Activated T-cell treated with anti-CD3 and anti-CD28 coated beads, Interleukin-2, amount 50 U/mL, for 48 hours (primary cell): ENCODE results near the gene CPT1B.
A peak's percentile ranks its signal among the peaks of the same experiment; 100 is the strongest.

Experiments used
- DNase-seq, 2 experiments: peaks; one replicate each; pipeline ENCODE4 v3.0.0-alpha.2; 2020

Gene CPT1B

DNA sequence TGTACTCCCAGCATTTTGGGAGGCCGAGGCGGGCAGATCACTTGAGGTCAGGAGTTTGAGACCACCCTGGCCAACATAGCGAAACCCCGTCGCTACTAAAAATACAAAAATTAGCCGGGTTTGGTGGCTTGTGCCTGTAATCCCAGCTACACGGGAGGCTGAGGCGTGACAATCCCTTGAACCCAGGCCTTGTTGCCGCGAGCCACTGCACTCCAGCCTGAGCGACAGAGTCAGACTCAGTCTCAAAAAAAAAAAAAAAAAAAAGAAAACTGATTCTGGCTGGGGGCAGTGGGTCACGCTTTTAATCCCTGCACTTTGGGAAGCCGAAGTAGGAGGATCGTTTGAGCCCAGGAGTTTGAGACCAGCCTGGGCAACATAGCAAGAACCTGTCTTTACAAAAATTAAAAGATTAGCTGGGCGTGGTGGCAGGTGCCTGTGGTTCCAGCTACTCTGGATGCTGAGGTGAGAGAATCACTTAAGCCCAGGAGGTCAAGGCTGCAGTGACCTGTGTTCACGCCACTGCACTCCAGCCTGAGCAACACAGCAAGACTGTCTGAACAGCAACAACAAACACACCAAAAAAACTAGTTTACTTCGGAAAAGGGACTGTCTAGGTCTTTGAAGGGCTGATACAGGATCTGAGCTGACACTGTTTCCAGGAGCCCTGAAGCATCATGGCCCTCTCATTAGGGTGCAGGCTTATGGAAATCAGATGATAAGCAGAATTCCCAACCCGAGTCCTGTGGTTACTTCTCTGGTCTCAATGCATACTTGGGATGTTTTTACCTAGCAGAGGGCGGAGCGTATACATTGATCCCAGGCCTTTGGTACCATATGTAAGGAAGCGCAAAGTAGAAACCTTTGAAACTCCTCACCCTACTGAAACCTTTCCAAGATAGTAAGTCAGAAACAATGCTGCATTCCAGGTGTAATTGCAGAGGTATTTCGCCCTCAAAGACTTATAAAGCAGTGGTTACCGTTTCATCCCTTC is 6.2 kb upstream of the CPT1B start:
- DNase-seq: no peak

DNA sequence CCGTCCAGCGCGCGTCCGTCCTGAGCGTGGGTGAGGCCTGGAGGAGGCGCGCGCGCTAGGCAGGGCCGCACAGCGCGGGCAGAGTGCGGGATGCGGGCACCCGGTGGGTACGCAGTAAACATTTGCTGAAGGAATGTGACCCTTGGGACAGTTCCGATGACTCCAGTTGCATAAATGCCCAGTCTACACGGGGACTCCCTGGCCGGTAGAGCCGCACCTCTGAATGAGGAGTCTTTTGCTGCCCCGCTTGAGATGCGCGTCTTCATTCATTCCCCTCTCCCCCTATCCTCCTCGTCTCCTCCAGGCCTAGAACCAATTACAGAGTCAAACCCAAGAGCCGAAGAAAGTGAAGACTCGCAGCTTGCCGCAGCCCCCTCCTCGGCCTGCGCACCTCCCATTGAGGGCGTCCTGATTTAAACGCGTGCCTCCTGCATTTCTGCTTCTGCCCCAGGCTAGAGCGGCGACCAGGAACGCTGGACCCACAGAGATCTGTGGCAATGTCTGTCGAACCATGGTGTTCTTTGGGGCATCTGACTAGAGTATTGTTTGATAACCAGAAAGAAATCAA is 5.2 kb upstream of the CPT1B start:
- DNase-seq: no peak

DNA sequence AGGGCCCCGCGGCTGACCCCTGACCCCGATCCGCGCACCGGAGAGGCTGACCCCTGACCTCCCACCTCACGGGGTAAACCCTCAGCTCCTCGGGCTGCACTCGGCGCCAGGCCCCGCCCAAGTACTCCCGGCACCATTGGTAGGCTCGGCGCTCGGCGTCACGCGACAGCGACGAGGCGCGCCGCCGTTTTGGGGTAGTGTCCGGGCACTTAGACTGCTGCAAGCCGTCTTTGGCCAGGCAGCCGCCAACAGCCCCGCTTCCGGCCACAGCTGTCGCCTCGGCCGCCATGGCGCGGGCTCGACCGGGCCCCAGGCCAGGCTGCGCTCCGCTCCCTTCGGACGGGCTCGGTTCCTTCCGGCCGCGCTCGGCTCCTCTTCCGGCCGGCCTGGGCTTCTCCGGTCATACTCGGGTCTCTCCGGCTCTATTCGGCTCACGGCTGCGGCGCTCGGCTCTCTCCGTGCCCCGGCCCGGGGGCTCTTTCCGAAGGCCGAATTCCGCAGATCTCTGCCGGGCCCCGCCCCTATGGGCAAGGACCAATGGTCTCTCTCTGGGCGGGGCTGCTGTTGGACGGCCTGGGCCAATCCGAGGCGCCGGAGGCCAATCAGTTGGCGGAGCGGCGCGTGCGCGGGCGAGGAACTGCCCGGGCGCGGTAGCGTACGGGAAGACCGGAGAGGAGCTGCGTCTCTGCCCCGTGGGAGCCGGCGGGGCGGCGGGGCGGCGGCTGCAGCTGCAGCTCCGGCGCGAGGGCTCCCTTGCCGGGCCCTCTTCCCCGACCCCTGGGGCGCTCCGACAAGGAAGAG is 4.5 kb upstream of the CPT1B start, which contains the start of gene CHKB:
Gene CHKB, minus strand, starts transcription at position 357 of the 801 bp plus-strand sequence. Its CDS starts 68 bp downstream, at position 289.
- DNase-seq: peak; percentile 98 to 99

DNA sequence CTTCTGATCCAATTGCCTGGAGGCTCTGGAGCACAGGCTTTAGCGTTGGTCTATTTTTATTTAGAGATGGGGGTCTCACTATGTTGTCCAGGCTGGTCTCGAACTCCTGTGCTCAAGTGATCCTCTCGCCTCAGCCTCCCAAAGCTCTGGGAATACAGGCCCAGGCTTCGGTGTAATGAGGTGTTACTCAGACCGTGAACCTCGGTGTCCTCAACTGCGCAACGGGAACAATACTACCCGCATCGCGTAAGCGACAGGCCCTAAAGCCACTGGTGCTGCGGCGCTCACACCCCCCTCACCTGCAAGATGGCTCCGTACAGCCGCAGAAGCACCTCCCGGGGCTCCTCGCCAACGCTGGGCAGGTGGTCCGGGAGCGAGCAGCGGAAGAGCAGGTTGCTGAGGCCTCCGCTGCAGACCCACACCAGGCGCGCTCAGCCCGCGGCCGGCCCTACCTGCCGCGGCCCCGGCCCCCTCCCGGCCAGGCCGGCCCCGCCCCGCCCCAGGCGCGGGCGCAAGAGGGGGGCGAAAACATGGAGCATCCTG is 3.8 kb upstream of the CPT1B start:
- DNase-seq: peak; percentile 59 to 70

DNA sequence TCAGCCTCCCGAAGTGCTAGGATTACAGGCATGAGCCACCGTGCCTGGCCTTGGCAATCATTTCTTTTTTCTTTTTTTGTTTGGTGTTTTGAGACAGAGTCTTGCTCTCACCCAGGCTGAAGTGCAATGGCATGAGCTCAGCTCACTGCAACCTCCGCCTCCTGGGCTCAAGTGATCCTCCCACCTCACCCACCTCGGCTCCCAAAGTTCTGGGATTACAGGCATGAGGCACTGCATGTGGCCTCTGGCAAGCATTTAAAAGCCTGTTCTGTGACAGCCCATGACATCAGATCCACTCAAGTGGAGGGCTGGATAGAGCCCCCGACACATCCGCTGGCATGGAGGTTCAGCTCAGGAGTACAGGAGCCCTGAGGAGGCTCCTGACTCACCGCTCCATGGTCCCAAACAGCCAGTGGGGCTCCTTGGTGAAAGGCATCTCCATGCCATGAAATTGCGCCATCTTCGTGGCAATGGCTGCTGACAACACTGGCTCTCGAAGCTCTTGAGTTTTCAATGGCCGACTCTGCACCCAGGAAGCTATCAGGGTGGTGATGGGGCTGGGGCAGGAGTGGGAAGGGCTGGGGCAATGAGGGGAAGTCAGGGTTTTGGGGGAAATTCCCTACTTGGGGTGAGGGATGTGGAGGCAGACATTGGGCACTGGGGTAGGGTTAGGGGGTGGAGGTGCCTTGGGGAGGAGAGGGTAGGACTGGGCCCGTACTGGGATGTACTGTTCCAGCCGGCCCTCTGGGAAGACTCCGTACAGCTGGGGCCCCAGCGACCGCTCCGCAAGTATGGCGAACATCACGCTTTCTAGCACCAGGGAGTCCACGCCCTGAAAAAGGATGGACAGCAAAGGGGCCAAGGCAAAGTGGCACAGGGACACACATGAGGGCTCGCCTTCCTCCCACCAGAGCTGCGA is 3.1 kb upstream of the CPT1B start:
- DNase-seq: no peak

DNA sequence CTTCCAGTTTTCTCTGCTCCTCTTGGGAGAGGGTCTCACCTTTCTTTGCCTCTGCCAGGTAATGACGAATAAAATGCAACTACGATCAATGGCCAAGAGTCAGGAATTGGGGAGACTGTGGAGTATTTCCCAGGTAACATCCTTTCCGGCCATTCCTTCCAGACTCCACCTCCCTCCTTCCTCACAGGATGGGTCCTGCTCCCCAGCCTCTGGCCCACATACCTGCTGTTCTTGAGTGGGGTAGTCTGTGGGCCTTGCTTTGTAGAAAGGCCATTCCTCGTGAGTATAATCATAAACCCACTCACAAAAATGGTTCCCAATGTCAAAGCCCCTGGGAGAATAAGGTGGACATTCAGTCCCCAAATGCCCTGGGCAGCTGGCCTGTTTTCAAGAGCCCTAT is 1.5 kb upstream of the CPT1B start:
- no peak for DNase-seq

DNA sequence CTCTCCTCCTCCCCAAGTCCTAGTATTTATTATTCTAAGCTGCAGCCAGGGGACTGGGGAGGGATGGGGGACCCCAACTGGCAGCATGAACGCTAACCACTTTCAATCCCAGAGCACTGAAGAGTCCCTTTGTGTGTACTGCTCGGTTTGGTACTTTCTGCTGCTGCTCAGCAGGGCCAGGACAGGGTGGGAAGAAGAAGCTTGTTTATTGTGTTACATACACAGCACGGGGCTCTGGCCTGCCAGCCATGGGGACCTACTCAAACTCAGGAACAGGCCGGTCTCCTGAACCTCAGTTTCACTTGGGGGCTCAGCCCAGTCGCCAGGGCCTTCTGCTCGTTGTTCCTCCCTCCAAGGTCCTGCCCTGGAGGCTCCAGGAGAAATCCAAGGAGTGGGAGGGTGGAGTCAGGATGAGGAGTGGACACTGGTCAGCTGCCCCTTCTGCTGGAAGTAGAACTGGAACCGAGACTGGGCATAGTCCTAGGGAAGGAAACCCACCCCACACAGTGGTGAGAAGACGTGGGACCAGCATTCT is 616 bp upstream of the CPT1B start:
- DNase-seq: no peak

DNA sequence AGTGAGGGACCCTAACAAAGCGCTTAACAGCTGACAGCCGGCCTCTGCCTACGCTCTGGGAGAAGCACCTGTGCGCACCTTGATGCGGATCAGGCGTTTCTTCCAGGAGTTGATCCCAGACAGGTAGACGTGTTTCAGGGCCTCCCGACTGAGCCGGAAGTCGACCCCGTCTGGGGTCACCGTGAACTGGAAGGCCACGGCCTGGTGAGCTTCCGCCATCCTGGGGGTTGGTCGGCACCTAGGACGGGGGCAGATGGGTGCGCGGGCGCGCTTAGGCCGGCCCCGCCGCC is 585 bp downstream of the CPT1B start:
- DNase-seq: no peak

DNA sequence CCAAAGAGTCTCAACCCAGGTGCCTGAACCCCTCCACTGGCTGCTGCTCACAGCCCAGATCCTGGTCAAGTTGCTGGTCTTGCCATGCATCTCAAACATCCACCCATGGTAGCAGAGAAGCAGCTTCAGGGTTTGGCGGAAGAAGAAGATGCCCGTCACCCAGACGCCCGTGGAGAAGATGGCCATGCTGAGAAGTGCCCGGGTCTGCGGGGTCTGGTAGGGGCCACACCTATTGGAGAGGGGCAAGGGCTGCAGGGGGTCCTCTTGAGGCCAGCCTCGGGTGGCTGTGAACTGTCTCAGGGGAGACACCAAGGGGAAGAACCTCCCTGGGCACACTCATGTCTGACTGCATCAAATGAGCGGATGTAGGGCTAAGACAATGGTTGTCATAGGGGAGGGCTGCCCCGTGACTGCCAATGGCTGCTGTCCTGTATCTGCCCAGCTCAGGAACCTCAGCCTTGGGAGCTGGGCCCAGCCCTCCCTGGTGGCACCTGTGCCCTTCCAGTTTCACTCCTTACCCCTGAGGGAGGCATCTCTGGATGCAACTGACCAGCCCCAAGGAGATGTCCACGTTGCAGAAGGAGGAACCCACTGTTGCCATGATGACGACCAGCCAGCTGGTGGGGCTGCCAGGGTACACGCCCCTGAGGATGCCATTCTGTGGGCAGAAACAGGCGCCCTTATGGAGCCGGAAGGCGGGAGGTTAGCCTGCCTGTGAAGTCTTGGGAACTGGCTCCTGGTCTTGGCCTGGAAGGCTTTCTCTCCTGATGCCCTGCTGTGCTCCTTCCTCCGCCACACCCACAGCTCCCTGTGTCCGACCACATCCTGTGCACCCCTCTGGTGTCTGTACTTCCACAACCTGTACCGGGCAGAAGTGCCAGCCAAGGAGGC is 1.2 kb downstream of the CPT1B start:
- DNase-seq: no peak

DNA sequence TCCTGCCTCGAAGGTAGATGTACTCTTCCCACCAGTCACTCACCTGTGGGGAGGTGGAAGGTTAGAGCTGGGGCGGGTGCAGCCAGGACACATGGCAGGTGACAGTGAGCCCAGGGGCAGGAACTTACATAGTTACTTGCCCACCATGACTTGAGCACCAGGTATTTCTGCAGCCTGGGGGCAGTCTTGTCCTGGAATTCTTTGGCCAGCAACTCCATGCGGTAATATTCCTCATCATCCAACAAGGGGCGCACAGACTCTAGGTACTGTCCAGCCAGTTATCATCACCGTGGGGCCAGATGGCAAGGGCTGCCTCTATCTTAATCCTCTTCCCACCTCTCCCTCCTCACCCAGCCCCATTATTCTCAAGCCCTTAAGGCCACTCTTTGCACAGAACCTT is 2.2 kb downstream of the CPT1B start:
- no peak for DNase-seq

DNA sequence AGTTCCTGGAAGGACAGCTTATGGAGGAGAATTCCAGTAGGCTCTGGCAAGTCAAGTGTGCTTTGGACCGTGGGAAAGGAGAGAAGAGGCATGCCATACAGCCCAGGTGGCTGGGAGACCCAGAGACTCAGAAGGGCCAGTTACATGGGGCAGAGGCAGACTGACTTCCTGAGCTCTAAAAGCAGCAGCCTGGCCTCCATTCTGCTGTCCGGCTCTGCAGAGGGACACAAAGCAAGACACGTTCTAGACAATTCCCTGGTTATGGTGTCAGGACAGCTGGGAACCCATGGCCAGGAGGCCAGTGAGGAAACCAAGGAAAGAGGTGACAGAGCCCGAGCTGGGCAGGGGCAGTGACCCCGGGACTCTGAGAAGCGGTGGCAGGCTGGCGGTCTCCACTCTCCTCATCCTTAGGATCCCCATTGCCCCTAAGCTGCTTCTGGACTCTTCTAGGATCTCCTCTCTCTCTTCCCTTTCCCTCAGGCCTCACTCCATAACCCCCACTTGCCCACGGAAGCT is 2.7 kb downstream of the CPT1B start:
- DNase-seq: no peak

DNA sequence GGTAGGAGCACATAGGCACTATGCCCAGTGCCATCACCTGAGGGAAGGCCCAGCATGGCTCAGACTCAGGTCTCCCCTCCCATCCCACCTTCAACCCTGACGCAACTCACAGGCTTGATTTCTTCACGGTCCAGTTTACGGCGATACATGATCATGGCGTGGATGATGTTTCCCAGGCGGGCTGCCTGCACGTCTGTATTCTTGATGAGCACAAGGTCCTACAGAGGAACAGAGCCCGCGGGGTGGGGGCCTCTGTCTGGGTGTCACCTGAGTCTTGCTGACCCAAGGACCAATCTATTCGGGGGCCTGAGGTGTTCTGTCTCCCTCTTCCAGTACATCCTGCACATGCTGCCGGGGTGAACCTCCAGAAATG is 3.9 kb downstream of the CPT1B start:
- DNase-seq: no peak

DNA sequence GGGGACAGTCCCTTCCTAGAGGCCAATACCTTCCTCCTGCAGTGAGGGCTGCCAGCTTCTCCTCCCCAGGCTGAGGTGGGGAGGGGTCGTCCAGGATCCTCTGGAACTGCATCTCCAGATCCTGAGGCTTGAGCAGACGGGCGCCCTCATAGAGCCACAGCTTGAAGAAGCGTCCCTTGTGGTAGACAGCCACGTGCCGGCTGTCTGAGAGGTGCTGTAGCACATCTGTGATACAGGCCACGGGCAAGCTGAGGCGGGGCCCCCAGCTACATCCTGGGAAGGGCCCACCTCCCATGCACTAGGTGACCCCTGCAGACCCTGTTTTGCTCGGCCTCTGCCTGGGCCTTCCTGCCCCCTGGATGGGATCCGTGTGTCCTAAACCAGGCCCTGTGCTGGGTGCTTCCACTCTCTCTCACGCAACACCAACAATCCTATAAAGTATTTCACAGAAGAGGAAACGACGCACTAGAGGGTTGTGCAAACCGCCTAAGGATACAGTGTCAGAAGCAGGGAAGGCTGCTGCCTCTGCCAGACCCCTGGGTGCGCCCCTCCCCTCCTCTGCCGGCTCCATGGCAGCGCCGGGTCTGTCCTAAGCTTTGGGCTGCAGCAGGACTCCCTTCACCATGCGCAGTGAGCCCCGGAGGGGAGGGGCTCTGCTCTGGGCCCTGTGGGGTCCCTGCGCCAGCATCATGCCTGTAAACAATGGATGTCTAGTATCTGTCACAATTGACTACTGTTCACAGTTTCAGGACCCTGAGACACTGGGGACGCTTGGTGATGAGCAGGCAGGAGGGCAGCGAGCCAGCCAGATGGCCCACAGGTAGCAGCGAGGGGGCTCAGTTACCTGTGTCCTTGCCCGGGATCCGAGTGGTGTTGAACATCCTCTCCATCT is 4.5 kb downstream of the CPT1B start:
- no peak for DNase-seq

DNA sequence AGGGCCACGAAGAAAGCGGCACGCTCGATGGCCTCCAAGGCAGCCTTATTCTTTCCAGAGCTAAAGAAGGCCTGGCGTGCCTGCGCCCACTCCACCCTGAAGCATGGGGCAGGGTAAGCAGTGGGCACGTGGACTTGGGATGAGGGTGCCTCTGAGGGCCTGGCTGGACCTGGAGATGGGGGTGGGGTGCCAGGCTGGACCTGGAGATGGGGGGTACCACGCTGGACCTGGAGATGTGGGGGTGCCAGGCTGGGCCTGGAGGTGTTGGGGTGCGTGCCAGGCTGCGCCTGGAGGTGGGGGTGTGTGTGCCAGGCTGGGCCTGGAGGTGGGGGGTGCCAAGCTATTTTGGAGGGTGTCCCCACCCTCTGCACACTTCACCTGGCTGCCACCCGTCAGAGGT is 5.3 kb downstream of the CPT1B start:
- no peak for DNase-seq

DNA sequence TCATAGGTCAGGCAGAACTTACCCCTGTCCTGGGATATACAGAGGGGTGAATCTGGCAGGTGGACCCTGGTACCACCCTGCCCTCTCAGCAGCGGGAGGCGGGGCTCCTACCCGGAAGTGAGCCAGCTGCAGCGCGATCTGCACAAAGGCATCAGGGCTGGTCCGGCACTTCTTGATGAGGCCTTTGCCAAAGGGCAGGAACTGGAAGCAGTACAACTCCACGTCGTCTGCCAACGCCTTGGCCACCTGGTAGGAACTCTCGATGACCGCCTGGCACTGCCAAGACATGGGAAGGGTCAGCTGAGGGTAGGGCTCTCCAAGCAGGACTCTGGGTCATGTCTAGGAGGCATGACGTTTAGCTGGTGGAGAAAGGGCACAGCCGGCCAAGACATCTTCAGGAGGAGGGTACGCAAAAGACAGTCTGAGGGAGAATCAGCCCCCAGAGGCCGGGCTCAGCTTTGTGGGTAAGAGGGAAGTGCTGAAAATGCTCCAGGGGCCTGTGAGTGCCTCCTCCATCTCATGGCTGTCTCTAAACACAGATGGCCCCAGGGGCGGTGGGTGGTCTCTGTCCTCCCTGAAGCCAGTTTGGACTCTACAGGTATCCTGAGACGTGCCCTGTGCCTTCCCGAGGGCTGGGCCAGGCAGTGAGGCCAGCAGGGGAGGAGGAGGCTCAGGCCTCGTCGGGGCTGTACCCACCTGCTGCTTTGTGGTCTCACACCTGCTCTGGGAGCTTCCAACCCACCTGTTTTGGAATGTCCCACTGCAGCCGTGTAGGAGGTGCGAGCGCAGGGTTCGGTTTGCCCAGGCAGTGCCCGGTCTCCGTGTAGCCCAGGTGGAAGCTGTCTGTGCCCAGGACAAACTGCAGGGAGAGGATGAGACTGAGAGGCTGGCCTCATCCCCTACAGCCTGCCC is 6.7 kb downstream of the CPT1B start:
- DNase-seq: no peak

DNA sequence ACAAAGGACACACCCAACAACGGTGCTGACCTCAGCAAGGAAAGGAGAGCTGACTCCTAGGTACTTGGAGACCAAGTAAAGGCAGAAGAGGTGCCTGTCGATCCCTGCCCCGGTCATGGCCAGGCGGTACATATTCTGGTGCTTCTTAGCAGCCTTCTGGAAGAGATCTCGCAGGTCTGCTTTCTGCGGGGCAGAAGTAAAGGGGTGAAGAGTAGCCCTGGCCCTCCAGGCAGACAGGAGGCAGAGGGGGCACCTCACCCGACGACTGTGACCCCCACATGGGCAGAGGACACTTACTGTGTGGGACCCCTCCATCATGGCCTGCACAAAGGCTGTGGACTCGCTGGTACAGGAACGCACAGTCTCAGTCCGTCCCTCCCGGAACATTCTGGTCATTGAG is 7.4 kb downstream of the CPT1B start:
- DNase-seq: no peak

DNA sequence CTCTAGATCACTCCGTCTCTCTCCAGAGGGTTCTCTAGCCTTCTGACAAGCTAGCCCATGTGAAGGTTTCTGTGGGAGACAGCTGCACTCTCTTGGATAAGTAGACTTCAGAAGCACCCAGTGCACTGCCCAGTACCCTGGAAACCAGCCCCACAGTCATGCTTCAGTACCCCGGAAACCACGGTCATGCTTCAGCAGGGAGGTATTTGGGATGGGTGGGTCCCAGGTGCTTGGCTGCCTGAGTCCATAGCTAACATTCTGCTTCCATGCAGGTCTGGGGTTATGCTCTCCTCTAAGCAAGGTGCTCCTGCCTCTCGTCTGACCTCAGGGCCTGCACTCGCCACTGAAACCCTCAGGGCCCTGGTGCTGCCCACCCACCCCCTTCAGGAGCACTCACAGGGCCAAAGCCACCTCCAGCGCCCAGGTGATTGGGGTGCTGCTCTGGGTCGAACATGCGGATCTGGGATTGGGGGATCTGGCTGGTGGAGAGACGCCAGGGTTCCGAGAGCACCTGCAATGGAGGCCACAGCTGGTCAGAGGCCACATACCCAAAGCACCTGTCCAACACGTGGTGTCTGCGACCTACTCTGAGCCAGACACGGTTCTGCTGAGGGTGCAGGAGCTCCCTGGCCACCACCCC is 8.2 kb downstream of the CPT1B start:
- no peak for DNase-seq

DNA sequence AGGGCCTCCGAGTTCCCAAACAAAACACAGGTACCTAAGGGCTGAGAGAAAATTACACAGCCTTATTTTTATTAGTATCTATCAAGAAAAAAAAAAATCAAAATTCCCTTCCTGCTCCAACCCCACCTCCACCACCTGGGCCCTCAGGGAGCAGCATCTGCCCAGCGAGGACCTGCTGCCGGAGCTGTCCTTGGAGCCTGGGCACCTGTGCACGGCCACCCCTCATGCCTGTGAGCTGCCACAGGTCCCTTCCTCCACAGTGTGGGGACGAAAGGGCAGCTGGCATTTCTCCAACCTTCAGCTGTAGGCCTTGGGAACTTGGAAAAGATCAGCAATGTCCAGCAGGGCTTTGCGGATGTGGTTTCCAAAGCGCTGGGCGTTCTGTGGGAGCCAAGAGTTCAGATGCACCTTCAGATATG is 9.2 kb downstream of the CPT1B start:
- no peak for DNase-seq
